Smooth muscle cell (in vitro differentiated cells): ENCODE results near the gene ALDH1B1. TPM values are rescaled to one million over a fixed set of nuclear protein-coding genes. Genes with fewer than 3 reads are reported as not detected.

Experiments used
- DNase-seq: peaks from one replicate; lab custom pipeline; 2025; ENCODE audit not compliant: unreplicated experiment; lab: John Stamatoyannopoulos, UW
- H2AFZ ChIP-seq: fragments of 200-600 bp; sonication (generic); 2 replicates; pipeline ENCODE4 v1.6.0; 2016; ENCODE audit warnings: antibody characterized with exemption, low read depth, mild to moderate bottlenecking
- H3F3A ChIP-seq: fragments of 200-600 bp; sonication (generic); 2 replicates; pipeline ENCODE4 v1.6.0; 2017; ENCODE audit warnings: antibody characterized with exemption, low read depth
- H3K27ac ChIP-seq: fragments of 200-600 bp; sonication (generic); 2 replicates; pipeline ENCODE4 v1.5.1; 2016; ENCODE audit warnings: low read depth, mild to moderate bottlenecking
- H3K27me3 ChIP-seq: fragments of 200-600 bp; sonication (generic); 2 replicates; pipeline ENCODE4 v1.6.1; 2016; ENCODE audit warnings: low read depth, mild to moderate bottlenecking
- H3K36me3 ChIP-seq: fragments of 200-600 bp; sonication (generic); 2 replicates; pipeline ENCODE4 v1.5.1; 2016; ENCODE audit warnings: low read depth
- H3K4me1 ChIP-seq: fragments of 200-600 bp; sonication (generic); 2 replicates; pipeline ENCODE4 v1.5.1; 2016; ENCODE audit warnings: low read depth
- H3K4me2 ChIP-seq: fragments of 200-600 bp; sonication (generic); 2 replicates; pipeline ENCODE4 v1.6.0; 2016; ENCODE audit warnings: mild to moderate bottlenecking
- H3K4me3 ChIP-seq: fragments of 200-600 bp; sonication (generic); 2 replicates; pipeline ENCODE4 v1.5.1; 2016; ENCODE audit warnings: mild to moderate bottlenecking
- H3K79me2 ChIP-seq: fragments of 200-600 bp; sonication (generic); 2 replicates; pipeline ENCODE4 v1.6.0; 2016; ENCODE audit warnings: low read depth, mild to moderate bottlenecking
- H3K9ac ChIP-seq: fragments of 200-600 bp; sonication (generic); 2 replicates; pipeline ENCODE4 v1.6.0; 2016; ENCODE audit warnings: low read depth
- H3K9me3 ChIP-seq: fragments of 200-600 bp; sonication (generic); replicated peaks from 2 replicates; pipeline ENCODE4 v1.5.1; 2016; ENCODE audit warnings: low read depth
- H4K20me1 ChIP-seq: fragments of 200-600 bp; sonication (generic); 2 replicates; pipeline ENCODE4 v1.6.0; 2016; ENCODE audit warnings: low read depth
- CTCF ChIP-seq: fragments of 200-600 bp; sonication (generic); IDR thresholded peaks from 2 replicates; pipeline ENCODE4 v1.5.1; 2017; ENCODE audit warnings: borderline replicate concordance, mild to moderate bottlenecking, antibody characterized with exemption; ENCODE audit not compliant: insufficient read depth, poor library complexity, severe bottlenecking
- WGBS: methylation state at CpG from one replicate; pipeline ENCODE4 v1.1.7; 2016; ENCODE audit warnings: low lambda C conversion rate; 5-methylcytosine and 5-hydroxymethylcytosine counted together
- polyA plus RNA-seq: library from polyadenylated mRNA; unstranded; fragments of >200 nt; fragmentation: Nextera tagmentation; extraction: Ambion mirVana; gene quantifications from 2 replicates; pipeline ENCODE4 v1.2.1, GENCODE V29; 2016
- total RNA-seq: library from RNA; depleted of rRNA; stranded (reverse); fragments of >200 nt; gene quantifications from 2 replicates; pipeline ENCODE4 v1.2.3, GENCODE V29; 2014

ALDH1B1 gene
- total and polyA plus RNA-seq, 2 experiments from 2014 or later, result 25.3 to 31.9 TPM

- Histone ChIP-seq H3K9me3 (no peaks in the 10 kb centered on the region), H3K27me3 (no peaks in the 10 kb centered on the region), H3K36me3 (no peaks in the 10 kb centered on the region), H3K79me2 (no peaks in the 10 kb centered on the region), H3K4me2 (peak overlapping the region; percentile 14), H4K20me1 (no peaks in the 10 kb centered on the region), H3K4me1 (no peaks in the 10 kb centered on the region), H3K9ac (no peak overlapping the region), H2AFZ (peak overlapping the region; percentile 26), H3K4me3 (no peak overlapping the region), H3F3A (no peaks in the 10 kb centered on the region), H3K27ac (no peak overlapping the region)
- TF ChIP-seq CTCF, result no peak
- no peak for DNase-seq
- 56% methylated on average over 5 of the region's 5 CpGs for WGBS
Observed at GRCh38 chr9:38359689-38360385, 32.7 kb upstream of the ALDH1B1 start.

GRCh38 chr9:38360839-38361472 lies 31.5 kb upstream of the ALDH1B1 start:
- no peak overlapping the region for H3K4me3 ChIP-seq
- no peak overlapping the region for H3K27ac ChIP-seq
- H2AFZ ChIP-seq, result no peak overlapping the region
- H4K20me1 ChIP-seq, result no peaks in the 10 kb centered on the region
- H3K36me3 ChIP-seq, result no peaks in the 10 kb centered on the region
- no peak overlapping the region for H3K9ac ChIP-seq
- H3K9me3 ChIP-seq, result no peaks in the 10 kb centered on the region
- H3K4me2 ChIP-seq, result no peak overlapping the region
- DNase-seq, result no peak
- TF ChIP-seq CTCF, result no peak
- 78% methylated on average over 7 of the region's 7 CpGs for WGBS
- no peaks in the 10 kb centered on the region for H3K27me3 ChIP-seq
- H3K4me1 ChIP-seq, result no peaks in the 10 kb centered on the region
- H3K79me2 ChIP-seq, result no peaks in the 10 kb centered on the region
- H3F3A ChIP-seq, result no peaks in the 10 kb centered on the region

GRCh38 chr9:38361473-38361850 lies 31.0 kb upstream of the ALDH1B1 start:
- TF ChIP-seq CTCF, result no peak
- Histone ChIP-seq H3K4me1 (no peaks in the 10 kb centered on the region), H3K9ac (no peak overlapping the region), H2AFZ (no peak overlapping the region), H3K4me2 (no peak overlapping the region), H3F3A (no peaks in the 10 kb centered on the region), H3K4me3 (no peak overlapping the region), H3K9me3 (no peaks in the 10 kb centered on the region), H4K20me1 (no peaks in the 10 kb centered on the region), H3K36me3 (no peaks in the 10 kb centered on the region), H3K79me2 (no peaks in the 10 kb centered on the region), H3K27me3 (no peaks in the 10 kb centered on the region), H3K27ac (no peak overlapping the region)
- WGBS, result 79% methylated on average over 6 of the region's 6 CpGs
- DNase-seq, result no peak
